SK-N-MC (cell line): ENCODE results near the gene RSU1.

Source experiments
- EZH2 ChIP-seq: fragments of 200-600 bp; sonication (generic); IDR thresholded peaks from one replicate; pipeline ENCODE4 v1.6.1; 2017; ENCODE audit warnings: antibody characterized with exemption
- FOXP2 ChIP-seq: optimal IDR thresholded peaks from 2 replicates; pipeline ENCODE3; 2011; ENCODE audit warnings: mild to moderate bottlenecking, moderate library complexity; ENCODE audit not compliant: insufficient read depth; ENCODE audit errors: extremely low read length, control extremely low read depth
- POLR2AphosphoS5 ChIP-seq: IDR thresholded peaks from 2 replicates; pipeline ENCODE4 v1.6.1; 2012; ENCODE audit warnings: mild to moderate bottlenecking, low read depth, low read length, borderline replicate concordance

DNA sequence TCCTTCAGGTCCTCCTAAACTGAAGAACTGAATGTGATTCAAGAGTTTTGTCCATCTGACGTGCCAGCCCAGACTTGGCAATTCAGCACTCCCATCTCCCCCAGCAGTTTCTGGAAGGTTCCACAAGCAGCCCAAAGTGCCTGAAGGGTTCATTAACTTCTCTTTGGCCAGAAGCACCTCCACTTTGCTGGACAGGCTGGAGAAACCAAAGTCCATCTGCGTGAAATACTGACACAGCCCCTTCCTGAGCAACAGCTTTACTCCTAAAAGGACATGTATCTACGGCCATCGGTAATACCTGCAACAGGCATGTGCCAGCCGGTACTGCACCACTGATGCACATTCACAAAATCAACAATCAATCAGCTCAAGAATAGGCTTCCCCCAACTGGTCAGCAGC is 48.5 kb downstream of the RSU1 start:
- TF ChIP-seq FOXP2: no peak
- no peak for TF ChIP-seq EZH2
- TF ChIP-seq POLR2AphosphoS5: no peak
